Esophagus squamous epithelium (tissue), 4 donors: ENCODE data around the gene NOP10.

Experiments
- POLR2A ChIP-seq, 4 donors: fragments of 450-650 bp; IDR thresholded peaks; one replicate each; pipeline ENCODE4 v1.6.1; 2017; ENCODE audit warnings: antibody characterized with exemption in 4 of 4, mild to moderate bottlenecking in 4 of 4, moderate library complexity in 3 of 4
- TF ChIP-seq, protein P1 (sequence below), 6 experiments: fragments of 450-650 bp in 4 of 6; fragments of 200-600 bp in 2 of 6; sonication (generic) in 2 of 6; IDR thresholded peaks; one replicate each; pipeline ENCODE4 v1.5.1; 2016 to 2019; ENCODE audit warnings: antibody characterized with exemption in 6 of 6, mild to moderate bottlenecking in 4 of 6, moderate library complexity in 4 of 6

DNA sequence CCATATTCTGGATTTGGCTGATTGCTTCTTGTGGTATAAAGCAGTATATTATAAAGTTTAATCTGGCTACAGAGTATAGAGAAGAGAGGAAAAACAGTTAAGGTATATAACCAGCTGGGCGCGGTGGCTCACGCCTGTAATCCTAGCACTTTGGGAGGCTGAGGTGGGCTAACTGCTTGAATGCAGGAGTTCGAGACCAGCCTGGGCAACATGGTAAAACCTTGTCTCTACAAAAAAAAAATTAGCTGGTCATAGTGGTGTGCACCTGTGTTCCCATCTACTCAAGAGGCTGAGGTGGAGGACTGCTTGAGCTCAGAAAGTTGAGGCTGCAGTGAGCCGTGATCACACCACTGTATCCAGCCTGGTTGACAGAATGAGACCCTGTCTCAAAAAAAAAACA lies 12.7 kb downstream of the NOP10 start:
- TF ChIP-seq, protein P1, sequence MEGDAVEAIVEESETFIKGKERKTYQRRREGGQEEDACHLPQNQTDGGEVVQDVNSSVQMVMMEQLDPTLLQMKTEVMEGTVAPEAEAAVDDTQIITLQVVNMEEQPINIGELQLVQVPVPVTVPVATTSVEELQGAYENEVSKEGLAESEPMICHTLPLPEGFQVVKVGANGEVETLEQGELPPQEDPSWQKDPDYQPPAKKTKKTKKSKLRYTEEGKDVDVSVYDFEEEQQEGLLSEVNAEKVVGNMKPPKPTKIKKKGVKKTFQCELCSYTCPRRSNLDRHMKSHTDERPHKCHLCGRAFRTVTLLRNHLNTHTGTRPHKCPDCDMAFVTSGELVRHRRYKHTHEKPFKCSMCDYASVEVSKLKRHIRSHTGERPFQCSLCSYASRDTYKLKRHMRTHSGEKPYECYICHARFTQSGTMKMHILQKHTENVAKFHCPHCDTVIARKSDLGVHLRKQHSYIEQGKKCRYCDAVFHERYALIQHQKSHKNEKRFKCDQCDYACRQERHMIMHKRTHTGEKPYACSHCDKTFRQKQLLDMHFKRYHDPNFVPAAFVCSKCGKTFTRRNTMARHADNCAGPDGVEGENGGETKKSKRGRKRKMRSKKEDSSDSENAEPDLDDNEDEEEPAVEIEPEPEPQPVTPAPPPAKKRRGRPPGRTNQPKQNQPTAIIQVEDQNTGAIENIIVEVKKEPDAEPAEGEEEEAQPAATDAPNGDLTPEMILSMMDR (IDR thresholded peaks at IDR 0.05) = no peak
- TF ChIP-seq POLR2A (IDR thresholded peaks at IDR 0.05) = no peak
